Right atrium auricular region (tissue), 2 donors: ENCODE measurements around the gene CAMK1D. TPM values are rescaled to one million over a fixed set of nuclear protein-coding genes. Genes with fewer than 3 reads are reported as not detected.
A peak's percentile ranks its signal among the peaks of the same experiment; 100 is the strongest.

Experiments
- DNase-seq: peaks from one replicate; pipeline ENCODE4 v3.0.0-alpha.2; 2019; ENCODE audit warnings: low spot score
- H3K27ac ChIP-seq, 2 donors: fragments of 200-600 bp; sonication (generic); 1 replicate in 1 of 2; 2 replicates in 1 of 2; pipeline ENCODE4 v1.5.1; 2016 to 2019
- H3K27me3 ChIP-seq, 2 donors: fragments of 200-600 bp; sonication (generic); one replicate each; pipeline versions ENCODE4 v1.5.1 to v1.6.0; 2017 to 2019
- H3K36me3 ChIP-seq: fragments of 200-600 bp; sonication (generic); one replicate; pipeline ENCODE4 v1.5.1; 2016
- H3K4me1 ChIP-seq, 2 donors: fragments of 200-600 bp; sonication (generic); one replicate each; pipeline versions ENCODE4 v1.5.1 to v1.6.0; 2017 to 2019
- H3K4me3 ChIP-seq, 2 donors: fragments of 200-600 bp; sonication (generic); 1 replicate in 1 of 2; 2 replicates in 1 of 2; pipeline ENCODE4 v1.5.1; 2017 to 2019; ENCODE audit warnings: mild to moderate bottlenecking in 1 of 2, moderate library complexity in 1 of 2
- H3K9me3 ChIP-seq, 2 donors: fragments of 200-600 bp; sonication (generic); one replicate each; pipeline ENCODE4 v1.5.1; 2019
- total RNA-seq, 2 donors: library from RNA; depleted of rRNA; stranded (reverse); fragments of >200 nt; gene quantifications; one replicate each; pipeline ENCODE4 v1.1.0, GENCODE V29; 2016
- TF ChIP-seq, protein P1 (sequence below), 2 donors: fragments of 200-600 bp; sonication (generic); IDR thresholded peaks; one replicate each; pipeline ENCODE4 v1.5.1; 2019; ENCODE audit warnings: antibody characterized with exemption in 2 of 2

The CAMK1D gene
- total RNA-seq, 2 donors from 2014 or later: 24.5 to 27.2 TPM

DNA sequence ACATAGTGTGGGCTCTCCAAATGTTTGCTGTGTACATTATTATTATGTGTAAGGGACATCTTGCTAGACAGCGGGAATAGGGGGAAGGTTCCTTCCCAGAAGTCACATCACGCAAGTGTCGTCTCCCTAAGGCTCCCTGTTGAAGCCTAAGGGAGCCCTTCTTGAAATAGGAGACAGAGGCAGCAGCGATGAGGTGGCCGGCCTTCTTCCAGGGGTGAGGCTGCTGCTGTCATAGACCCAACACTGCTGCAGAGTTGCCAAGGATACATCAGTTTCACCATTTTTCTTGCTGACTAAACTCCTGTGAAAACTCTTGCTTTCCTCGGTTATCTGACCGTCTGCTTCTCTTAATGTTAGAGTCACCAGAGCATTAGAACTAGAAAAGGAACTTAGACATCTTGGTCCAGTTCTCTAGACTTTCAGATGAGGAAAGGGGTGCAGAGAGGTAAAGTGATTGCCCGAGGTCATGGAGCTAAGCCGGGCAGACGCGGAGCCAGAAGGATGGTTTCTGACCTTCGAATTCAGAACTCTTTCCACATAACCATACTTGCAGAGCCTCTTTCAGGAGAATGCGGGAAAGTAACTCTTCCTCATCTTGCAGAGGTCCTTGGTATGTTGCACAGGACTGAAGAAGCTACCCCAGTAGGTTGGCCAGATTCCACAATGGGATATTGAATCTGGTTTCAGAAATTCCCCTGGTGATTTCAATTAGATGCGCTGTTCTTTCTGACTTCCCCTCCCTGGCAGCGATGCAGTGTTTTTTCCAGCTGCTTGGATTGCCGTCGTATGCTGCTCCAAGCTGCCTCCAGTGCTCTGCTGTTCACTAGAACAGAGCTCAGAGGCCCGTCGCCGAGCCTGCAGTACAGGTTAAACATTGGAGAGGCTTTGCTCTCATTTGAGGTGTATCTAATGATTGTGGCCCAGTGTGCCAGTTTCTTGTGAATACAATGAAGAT lies 217.1 kb downstream of the CAMK1D start:
- no peaks in the 10 kb centered on the region for H3K9me3 ChIP-seq
- H3K4me3 ChIP-seq: no peak overlapping the region
- TF ChIP-seq, protein P1, sequence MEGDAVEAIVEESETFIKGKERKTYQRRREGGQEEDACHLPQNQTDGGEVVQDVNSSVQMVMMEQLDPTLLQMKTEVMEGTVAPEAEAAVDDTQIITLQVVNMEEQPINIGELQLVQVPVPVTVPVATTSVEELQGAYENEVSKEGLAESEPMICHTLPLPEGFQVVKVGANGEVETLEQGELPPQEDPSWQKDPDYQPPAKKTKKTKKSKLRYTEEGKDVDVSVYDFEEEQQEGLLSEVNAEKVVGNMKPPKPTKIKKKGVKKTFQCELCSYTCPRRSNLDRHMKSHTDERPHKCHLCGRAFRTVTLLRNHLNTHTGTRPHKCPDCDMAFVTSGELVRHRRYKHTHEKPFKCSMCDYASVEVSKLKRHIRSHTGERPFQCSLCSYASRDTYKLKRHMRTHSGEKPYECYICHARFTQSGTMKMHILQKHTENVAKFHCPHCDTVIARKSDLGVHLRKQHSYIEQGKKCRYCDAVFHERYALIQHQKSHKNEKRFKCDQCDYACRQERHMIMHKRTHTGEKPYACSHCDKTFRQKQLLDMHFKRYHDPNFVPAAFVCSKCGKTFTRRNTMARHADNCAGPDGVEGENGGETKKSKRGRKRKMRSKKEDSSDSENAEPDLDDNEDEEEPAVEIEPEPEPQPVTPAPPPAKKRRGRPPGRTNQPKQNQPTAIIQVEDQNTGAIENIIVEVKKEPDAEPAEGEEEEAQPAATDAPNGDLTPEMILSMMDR (IDR thresholded peaks at IDR 0.05): no peak
- H3K36me3 ChIP-seq: no peaks in the 10 kb centered on the region
- peak overlapping the region; percentile 26 to 40 for H3K27ac ChIP-seq
- no peaks in the 10 kb centered on the region for H3K27me3 ChIP-seq
- H3K4me1 ChIP-seq: peaks cover 0 to 17% of the 10 kb centered on the region in 2 donors
- DNase-seq: peak; percentile 76

DNA sequence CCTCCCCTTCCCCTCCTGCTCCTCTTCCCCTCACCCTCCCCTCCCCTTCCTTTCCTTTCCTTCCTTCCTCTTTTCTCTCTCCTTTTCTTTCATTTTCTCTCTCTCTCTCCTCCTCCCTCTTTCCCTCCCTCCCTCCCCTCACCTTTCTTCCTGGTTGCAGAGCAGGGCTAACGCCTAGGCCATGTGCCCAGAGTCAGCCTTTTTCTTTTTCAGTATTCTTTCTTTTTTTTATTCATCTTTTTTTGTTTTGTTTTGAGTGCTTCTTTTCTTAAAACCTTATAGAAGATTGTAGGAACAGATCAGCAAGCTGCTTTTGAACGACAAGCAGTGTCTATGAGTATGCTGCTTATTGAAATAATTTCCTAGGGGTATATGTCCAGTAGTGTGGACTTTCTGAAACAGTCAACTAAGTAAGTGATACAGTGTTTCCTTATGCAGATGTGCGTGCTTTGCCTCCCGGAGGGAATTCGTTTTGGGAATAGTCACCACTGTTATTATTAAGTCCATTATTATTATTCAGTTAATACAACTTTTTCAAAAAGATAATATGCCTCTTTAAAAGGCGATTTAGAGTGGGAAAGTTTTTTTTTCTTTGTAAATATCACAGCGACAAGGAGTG lies 219.2 kb downstream of the CAMK1D start:
- TF ChIP-seq, protein P1 (IDR thresholded peaks at IDR 0.05): no peak
- Histone ChIP-seq H3K4me1 (peaks cover 0 to 17% of the 10 kb centered on the region in 2 donors), H3K27ac (no peak overlapping the region), H3K9me3 (no peaks in the 10 kb centered on the region), H3K27me3 (no peaks in the 10 kb centered on the region), H3K36me3 (no peaks in the 10 kb centered on the region), H3K4me3 (no peak overlapping the region)
- DNase-seq: no peak

DNA sequence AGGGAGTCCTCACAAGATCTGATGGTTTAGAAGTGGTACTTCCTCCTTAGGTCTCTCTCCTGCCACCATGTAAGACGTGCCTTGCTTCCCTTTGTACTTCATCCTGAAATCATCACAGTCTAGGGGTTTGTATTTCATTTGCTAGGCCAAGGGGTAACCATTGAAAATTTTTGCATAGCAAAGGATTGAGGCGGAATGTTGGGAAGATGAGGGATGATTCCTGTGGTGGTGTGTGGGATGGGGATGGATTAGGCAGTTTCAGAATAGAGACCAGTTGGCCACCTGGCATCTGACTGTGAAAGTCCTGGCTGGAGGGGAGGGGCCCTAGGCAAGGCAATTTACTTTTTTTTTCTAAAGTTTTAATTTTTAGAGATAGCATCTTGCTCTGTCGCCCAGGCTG lies 222.9 kb downstream of the CAMK1D start:
- Histone ChIP-seq H3K27ac (no peak overlapping the region), H3K27me3 (no peaks in the 10 kb centered on the region), H3K9me3 (no peaks in the 10 kb centered on the region), H3K4me3 (no peak overlapping the region), H3K4me1 (peaks cover 0 to 4% of the 10 kb centered on the region in 2 donors), H3K36me3 (no peaks in the 10 kb centered on the region)
- TF ChIP-seq, protein P1 (IDR thresholded peaks at IDR 0.05): no peak
- DNase-seq: no peak

DNA sequence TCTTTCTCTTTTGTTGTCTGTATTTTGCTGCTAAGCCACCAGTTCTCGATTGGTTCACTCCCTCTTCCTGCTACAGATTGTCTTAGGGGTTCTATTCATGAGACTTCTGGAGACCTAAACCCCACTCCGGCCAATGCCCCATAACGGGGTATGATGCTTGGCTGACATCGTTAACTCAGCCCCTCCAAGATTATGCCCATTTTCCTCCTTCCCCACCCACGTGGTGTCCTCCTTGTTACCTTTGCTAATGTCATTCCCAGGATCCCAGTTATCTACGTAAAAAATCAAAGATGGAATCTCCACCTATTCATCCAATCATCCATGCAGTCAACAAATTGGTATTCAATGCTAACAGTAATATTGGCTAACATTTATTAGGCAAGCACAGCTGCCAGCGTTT lies 228.3 kb downstream of the CAMK1D start:
- Histone ChIP-seq H3K4me1 (peaks cover 0 to 14% of the 10 kb centered on the region in 2 donors), H3K27me3 (no peaks in the 10 kb centered on the region), H3K27ac (no peak overlapping the region), H3K4me3 (no peak overlapping the region), H3K9me3 (peaks cover 0 to 4% of the 10 kb centered on the region in 2 donors), H3K36me3 (no peaks in the 10 kb centered on the region)
- no peak for DNase-seq
- TF ChIP-seq, protein P1 (IDR thresholded peaks at IDR 0.05): no peak

DNA sequence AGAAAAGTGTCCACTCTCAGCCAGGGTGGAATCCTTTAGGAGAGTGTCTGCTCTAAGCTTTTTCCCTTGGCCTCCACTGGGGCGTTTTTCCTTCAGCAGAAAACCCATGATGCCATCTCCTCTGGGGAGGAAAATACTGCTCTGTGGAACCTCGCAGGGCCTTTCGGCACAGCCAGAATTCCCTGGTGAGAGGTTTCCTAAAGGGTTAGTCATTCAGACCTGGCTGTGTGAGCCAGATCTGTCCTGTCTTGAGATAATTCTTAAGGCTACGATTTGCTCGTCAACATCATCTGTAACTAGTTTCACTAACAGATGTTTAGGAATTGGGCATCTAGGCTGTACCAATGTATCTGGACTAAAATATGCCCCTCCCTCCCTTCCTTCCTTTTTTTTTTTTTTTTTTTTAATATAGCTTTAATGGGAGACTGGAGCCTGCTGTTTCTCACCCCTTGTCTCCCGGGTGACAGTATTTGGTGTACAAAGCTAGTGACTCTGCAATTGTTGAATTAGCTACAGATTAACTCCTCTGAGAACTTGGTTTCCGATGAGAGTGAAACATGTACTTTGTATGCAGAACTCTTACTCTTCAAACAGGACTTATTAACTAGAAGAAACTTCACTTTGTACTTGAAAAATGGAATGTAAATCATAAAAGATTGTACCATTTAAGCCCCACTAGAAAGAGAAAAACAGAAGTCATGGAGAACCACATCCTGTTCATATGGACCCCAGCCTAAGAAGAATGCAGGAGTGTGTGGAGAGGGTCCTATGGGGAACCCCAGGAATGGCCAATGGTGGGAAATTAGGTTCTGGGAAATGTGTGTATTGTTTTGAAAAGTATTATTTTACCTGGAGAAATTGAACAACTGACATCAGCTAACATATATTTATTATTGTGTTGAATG lies 230.9 kb downstream of the CAMK1D start:
- TF ChIP-seq, protein P1 (IDR thresholded peaks at IDR 0.05): no peak
- no peaks in the 10 kb centered on the region for H3K27me3 ChIP-seq
- no peak for DNase-seq
- H3K36me3 ChIP-seq: no peaks in the 10 kb centered on the region
- no peak overlapping the region for H3K4me3 ChIP-seq
- H3K4me1 ChIP-seq: peaks cover 0 to 14% of the 10 kb centered on the region in 2 donors
- peaks cover 0 to 4% of the 10 kb centered on the region in 2 donors for H3K9me3 ChIP-seq
- peak overlapping the region; percentile 18 to 64 for H3K27ac ChIP-seq
